Cardiac septum (tissue), 1 donor: ENCODE results near the gene NR3C2. TPM values are rescaled to one million over a fixed set of nuclear protein-coding genes. Genes with fewer than 3 reads are reported as not detected.
"Not testable (repeated sequence)": the region's sequence is repeated elsewhere in the genome, so short reads cannot be mapped to it uniquely, and the experiment has no call there.

Source experiments
- DNase-seq: peaks from one replicate; pipeline ENCODE4 v3.0.0-alpha.2; 2020; ENCODE audit warnings: low spot score
- intact Hi-C: fragments of 100-400 bp; cut with DNase I; formaldehyde crosslinking; loops from one replicate; pipeline ENCODE4 v1.14.0; 2022
- total RNA-seq: library from RNA; stranded (reverse); fragmentation: NEBNext Ultra II Directional; extraction: Animal tissue kit (Norgen Biotek cat#: 25700); gene quantifications from one replicate; pipeline ENCODE4 v1.2.1, GENCODE V29; 2021
- donor health status: DM: no; HTN: no; CAD: no.

NR3C2 gene
- total RNA-seq, 1 donor from 2014 or later = 17.3 TPM

- intact Hi-C loops = no loop called here
- DNase-seq = no peak
These were observed 289.2 kb downstream of the NR3C2 start for GRCh38 chr4:148152868-148153625.

- intact Hi-C loops = no loop called here
- DNase-seq = no peak
These were observed 290.4 kb downstream of the NR3C2 start for GRCh38 chr4:148151806-148152205.

- intact Hi-C loops = no loop called here
- DNase-seq = no peak
These were observed 296.7 kb downstream of the NR3C2 start for GRCh38 chr4:148145475-148145874.

- DNase-seq = no peak
- intact Hi-C loops = no loop called here
These were observed 299.0 kb downstream of the NR3C2 start for GRCh38 chr4:148143174-148143573.

DNA sequence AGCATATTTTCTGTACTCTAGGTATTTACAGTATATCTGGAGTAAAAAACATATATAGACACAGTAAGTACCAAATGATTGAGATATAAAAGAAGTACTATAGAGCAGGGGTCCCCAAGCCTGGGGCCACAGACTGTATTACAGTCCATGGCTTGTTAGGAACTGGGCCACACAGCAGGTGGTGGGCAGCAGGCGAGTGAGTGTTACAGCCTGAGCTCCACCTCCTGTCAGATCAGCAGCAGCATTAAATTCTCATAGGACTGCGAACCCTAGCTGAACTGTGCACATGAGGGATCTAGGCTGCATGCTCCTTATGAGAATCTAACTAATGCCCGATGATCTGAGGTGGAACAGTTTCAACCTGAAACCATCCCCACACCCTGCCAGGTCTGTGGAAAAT lies 300.7 kb downstream of the NR3C2 start:
- DNase-seq = no peak
- intact Hi-C loops = no loop called here

DNA sequence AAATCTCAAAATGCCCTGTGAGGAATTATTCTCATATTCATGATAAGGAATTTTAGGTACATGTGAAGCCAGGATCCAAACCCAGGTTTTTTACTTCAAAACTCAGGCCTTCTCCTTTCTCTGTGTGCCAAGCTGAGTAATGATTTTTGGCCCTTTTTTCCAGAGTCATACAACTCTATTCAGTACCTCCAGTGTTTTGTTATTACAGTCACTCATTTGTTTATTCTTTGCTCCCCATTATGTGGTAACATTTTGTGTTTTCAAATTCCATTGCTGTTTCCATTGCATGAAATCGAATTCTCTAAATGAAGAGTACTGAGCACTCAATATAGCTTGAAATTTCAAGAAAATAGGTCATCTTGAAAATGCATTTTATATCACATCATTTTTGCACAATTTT lies 315.4 kb downstream of the NR3C2 start:
- intact Hi-C loops = no loop called here
- no peak for DNase-seq

DNA sequence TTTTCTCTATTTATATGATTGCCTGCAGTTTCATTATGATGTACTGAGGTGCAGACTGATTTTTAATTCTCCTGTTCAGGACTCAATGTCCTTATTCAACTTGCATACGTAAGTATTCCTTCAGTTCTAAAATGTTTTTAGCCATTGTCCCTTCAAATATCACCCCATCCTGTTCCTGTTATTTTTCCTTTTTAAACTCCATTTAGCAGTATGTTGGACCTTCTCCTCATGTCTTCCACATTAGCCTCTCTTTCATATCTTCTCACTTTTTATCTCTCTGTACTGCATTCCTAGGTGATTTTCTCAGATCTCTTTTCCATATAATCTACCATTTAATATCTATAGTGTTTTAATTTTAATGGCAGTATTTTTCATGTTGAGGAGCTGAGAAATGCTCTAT lies 317.7 kb downstream of the NR3C2 start:
- intact Hi-C loops = no loop called here
- no peak for DNase-seq

DNA sequence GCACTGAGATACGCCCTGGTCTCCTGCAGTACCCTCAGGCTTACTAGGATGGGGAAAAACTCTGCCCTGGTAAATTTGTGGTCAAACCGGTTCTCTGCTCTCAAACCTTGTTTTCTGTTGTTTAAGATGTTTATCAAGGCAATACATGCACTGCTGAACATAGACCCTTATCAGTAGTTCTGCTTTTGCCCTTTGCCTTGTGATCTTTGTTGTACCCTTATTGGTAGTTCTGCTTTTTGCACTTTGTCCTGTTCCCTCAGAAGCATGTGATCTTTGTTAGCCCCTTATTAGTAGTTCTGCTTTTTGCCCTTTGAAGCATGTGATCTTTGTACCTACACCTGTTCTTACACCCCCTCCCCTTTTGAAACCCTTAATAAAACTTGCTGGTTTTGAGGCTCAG lies 319.1 kb downstream of the NR3C2 start:
- intact Hi-C loops, DNase-seq: not testable (repeated sequence)

DNA sequence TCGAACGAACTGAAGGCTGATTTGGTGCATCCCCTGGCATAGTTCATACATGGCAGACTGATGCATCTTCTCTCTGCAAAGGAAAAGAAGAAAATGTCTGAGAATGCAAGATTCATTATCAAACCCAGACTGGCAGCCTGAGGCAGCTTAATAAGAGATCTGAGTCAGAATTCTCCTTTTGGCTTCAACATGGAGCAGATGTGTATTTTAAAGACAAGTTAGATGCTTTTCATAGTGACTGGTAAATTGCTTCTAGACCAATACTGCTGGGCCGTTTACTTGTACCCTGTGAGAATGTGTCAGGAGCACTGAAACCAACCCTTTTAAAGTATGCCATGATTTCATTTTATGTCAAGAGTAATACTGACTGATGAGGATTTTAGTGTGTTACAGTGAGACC lies 322.0 kb downstream of the NR3C2 start:
- DNase-seq = no peak
- intact Hi-C loops = no loop called here

- intact Hi-C loops = no loop called here
These were observed 323.6 kb downstream of the NR3C2 start for GRCh38 chr4:148118633-148119032.

DNA sequence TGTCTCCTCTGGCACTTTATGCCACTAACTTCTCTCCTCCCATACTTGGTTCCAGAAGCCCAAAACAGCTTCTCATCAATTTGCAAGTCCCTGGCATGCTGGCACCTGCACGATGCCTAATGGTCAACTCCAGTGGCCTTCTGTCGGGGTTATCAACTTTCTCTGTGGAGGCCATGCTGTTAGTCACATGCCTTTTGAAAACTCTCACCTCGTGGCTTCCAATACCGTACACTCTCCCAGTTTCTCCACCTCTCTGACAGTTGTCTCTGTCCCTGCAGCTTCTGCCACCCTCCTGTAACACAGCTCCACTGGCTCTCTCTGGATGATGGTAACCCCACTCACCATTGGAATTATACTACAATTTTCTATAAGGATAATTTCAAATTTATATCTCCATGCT lies 324.0 kb downstream of the NR3C2 start:
- intact Hi-C loops = no loop called here
- no peak for DNase-seq

More at GRCh38 chr4:148118633-148119032, 323.6 kb downstream of the NR3C2 start:
- DNase-seq = no peak

GRCh38 chr4:148116969-148117368 lies 325.2 kb downstream of the NR3C2 start:
- intact Hi-C loops = no loop called here
- DNase-seq = no peak

- DNase-seq = no peak
- intact Hi-C loops = no loop called here
These were observed 325.9 kb downstream of the NR3C2 start for GRCh38 chr4:148116264-148116663.

DNA sequence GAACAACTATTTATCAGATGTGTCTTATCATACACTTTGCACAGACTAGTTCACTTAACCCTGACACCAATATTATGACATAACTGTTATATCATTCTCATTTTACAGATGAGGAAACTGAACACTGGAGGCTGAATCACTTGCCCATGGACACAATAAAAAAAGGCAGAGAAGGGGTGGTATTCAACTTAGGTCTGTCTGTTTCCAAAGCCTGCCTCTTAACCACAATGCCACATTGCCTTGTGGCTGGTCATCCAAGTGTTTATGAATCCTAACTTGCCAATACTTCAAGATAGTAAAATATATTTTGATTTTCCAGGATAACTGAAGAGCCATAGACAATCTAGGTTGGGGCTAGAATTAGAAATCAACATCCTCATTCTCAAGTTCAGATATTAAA lies 327.8 kb downstream of the NR3C2 start:
- no peak for DNase-seq
- intact Hi-C loops = no loop called here

DNA sequence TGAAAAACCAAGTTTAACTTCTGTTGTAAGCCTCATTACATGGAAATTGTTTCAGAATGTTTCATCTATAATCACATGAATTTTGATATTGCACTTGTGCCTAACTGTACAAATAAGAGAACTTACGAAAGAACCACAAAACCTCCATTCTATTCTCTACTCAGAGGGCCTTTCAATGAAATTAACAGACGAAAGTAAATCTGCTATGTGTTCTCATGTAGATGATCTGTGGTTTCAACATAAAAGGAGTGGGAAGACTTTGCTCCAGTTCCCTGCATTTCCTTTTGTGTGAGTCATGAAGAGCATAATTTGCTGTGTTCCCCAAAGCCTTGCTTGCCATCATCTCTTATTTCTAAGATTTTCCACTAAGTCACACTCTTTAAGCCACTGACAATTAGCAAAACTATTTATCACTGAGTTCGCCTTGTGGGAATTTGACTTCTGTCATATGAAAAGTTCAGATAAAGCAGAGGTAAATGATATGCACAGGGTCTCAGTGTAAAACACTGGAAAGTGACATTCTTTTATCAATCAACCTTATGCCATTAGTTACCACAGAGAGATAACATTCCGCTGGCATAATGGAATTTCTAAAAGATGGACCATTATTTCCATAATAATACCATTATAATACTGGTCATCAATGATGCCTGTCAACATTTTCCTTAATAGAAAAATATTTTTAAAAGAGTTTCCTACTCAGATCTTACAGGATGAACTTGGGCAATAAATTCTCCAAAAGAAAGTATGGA lies 329.8 kb downstream of the NR3C2 start:
- intact Hi-C loops = no loop called here
- DNase-seq = no peak

DNA sequence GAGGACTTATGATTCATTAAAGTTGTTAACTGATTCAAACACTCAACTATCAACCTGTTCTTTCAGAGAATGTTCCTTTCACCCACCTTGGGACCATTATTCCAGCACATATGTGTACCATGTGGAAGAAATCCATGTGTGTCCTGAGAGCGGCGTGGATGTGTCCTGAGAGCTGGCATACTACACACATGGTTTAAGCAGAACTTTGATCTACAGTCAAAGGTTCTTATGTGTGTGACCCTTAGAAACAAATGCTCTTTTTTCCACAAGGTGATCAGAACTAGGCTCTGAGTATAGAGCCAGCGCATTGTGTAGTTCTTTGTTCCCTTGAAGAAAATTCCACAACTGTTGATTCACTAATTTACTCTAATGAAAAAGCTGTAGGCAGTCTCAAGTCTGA lies 332.0 kb downstream of the NR3C2 start:
- intact Hi-C loops = no loop called here
- DNase-seq = no peak

- no peak for DNase-seq
- intact Hi-C loops = no loop called here
These were observed 333.0 kb downstream of the NR3C2 start for GRCh38 chr4:148109216-148109615.

- DNase-seq = no peak
- intact Hi-C loops = no loop called here
These were observed 333.4 kb downstream of the NR3C2 start for GRCh38 chr4:148108766-148109165.

- DNase-seq = no peak
- intact Hi-C loops = no loop called here
These were observed 338.4 kb downstream of the NR3C2 start for GRCh38 chr4:148103597-148104355.

DNA sequence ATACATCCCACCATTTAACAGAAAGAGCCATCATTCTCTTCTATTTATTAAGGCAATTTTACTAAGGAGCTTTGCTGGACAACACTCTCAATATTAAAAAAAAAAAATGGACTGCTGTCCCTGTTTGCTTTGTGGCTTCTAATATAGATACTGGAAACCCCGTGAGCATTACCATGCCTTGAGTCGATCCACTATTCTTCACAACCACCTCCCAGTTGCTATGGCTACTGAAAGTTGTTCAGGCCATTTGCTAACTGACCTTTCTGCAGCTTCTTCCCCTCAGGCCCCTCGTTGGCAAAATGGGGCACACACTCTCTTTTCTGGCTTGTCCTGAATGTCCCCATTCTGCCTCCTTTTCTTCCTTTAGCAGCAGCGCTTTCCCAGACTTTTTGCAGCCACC lies 340.4 kb downstream of the NR3C2 start:
- intact Hi-C loops = no loop called here
- no peak for DNase-seq

GRCh38 chr4:148101235-148101634 lies 341.0 kb downstream of the NR3C2 start:
- DNase-seq = no peak
- intact Hi-C loops = no loop called here
